MM.1S (cell line): Measurements from ENCODE around the gene ELOA.

Experiments
- CTCF ChIP-seq: fragments of 300-600 bp; sonication (generic); IDR thresholded peaks from 2 replicates; pipeline ENCODE4 v1.5.1; 2016; ENCODE audit warnings: antibody characterized with exemption, low read length, mixed read lengths
- EZH2 ChIP-seq: fragments of 300-600 bp; sonication (generic); optimal IDR thresholded peaks from 2 replicates; pipeline ENCODE3; 2017; ENCODE audit warnings: low read depth, mild to moderate bottlenecking, antibody characterized with exemption, low read length, mixed read lengths
- EZH2phosphoT487 ChIP-seq: fragments of 300-600 bp; sonication (generic); IDR thresholded peaks from 2 replicates; pipeline ENCODE4 v1.6.1; 2018; ENCODE audit warnings: antibody characterized with exemption, low read length

DNA sequence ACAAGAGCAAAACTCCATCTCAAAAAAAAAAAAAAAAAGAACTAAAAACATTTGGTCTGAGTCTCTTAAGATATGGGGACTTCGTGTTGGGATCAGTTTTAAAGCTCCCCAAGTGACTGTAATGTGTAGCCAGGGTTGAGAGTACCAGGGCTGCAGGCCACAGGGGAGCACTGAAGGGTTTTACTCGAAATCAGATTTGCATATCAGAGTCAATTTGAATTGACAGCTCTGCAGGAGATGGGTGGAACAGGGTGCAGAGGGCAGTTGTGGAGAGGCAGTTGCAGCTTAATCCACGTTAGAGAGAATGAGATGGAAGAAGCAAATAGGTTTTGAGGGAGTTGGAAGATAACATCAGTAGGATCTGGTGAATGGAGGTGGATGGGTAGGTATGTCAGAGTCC, 20.6 kb upstream of the ELOA start:
- TF ChIP-seq CTCF: no peak
- no peak for TF ChIP-seq EZH2
- TF ChIP-seq EZH2phosphoT487: no peak
